HG03135 (cell line): ENCODE measurements around the gene A4GNT.

Experiments
- ATAC-seq: cut with Tn5 transposase; IDR thresholded peaks from one replicate; pipeline ENCODE4 v1.9.1; 2021; ENCODE audit warnings: mild to moderate bottlenecking, moderate library complexity; ENCODE audit not compliant: unreplicated experiment

The A4GNT gene

DNA sequence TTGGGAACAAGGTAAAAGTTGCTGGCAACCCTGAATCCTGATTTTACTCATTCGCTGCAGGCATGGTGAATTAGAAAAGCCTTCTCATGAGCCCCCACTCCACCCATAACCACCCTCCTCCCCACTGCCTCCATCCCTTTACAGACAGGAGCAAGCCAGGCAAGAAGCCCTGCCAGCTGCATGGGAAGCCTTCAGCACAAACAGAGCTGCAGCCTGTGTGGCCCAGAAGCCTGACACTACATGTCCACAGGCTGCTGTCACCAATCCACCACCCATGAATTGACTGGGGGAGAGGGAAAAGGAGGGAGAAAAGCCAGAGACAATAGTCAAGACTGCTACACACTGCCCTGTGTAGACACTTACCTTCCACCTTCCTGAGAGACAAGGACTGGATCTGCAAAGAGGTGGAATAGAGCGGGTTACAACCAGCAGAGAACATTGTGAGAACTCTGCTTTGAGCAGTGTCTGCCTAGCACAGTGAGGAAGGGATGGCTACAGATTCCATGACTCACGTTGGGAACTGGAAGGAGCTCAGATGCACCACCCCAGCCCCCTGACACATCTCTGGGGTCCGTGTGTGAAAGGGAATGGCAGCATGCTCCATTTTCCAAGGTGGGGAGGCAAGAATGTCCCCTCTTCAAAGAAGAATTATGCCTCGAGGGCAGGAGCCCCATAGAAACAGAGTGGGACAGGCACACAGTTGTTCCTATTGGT lies 50.7 kb downstream of the A4GNT start:
- ATAC-seq = no peak

- ATAC-seq = no peak
Observed at GRCh38 chr3:138079901-138080300, 52.3 kb downstream of the A4GNT start.

- no peak for ATAC-seq
Observed at GRCh38 chr3:138078901-138079344, 53.3 kb downstream of the A4GNT start.

DNA sequence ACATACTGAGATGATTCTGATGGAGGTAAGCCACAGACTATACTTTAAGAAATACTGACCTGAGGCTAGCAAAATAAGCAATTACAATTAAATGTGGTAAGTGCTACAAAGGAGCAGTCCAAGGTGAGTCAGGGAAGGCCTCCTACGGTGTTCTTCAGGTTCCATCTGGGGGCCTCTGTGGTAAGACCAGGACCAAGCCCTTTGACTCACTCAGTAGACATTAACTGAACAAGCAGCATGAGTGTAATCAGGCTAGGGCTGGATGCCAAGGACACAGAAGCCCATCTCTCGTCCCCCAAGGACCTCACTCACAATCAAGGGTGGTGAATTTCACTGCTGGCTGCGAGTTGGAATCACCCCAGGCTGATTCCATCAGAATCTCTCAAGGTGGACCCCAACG lies 54.1 kb downstream of the A4GNT start:
- no peak for ATAC-seq
